ENCODE results near the gene STK32B.

- TF ChIP-seq CTCF (conservative IDR thresholded peaks at IDR 0.05; ENCODE audit: low read length) (no peak), EZH2phosphoT487 (IDR thresholded peaks at IDR 0.05; ENCODE audit: borderline replicate concordance) (no peak)
Observed at GRCh38 chr4:5462254-5462835, 411.1 kb downstream of the STK32B start.

Measured in Loucy (cell line).